Measurements from ENCODE around the gene MDFIC2.

MDFIC2 gene

DNA sequence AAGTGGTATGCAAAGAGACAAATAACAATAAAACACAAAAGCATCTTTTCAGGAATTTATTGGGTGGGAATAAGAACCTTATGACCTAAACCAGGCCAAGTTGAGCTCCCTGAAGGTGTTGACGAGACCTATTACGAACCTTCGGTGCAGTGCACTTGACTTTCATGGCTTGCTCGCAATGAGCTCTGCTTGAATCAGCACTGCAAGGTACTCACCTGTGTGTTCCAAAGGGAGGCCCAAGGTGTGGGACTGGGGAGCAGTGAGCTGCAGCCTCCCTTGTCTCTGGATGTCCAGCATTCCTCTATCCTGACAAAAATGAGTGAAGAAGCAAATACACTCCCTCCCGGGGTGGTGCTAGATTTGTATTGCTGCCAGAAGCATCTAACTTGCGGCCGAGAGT lies at the start of gene MDFIC2:
Gene MDFIC2, minus strand, starts transcription at position 303 of the 400 bp plus-strand sequence. CDS start 665 bp downstream, outside the sequence.
- Mint-ChIP-seq H3K36me3 (ENCODE audit: low read depth) (no peaks in the 10 kb centered on the region), H3K27me3 (ENCODE audit: low read depth, poor library complexity) (no peaks in the 10 kb centered on the region), H3K4me3 (no peak within 1 kb of the TSS), H3K4me1 (peaks cover 5% of the 10 kb centered on the region), H3K9me3 (no peaks in the 10 kb centered on the region), H3K27ac (no peak within 1 kb of the TSS)
- no peak for DNase-seq
- TF ChIP-seq, protein P1, sequence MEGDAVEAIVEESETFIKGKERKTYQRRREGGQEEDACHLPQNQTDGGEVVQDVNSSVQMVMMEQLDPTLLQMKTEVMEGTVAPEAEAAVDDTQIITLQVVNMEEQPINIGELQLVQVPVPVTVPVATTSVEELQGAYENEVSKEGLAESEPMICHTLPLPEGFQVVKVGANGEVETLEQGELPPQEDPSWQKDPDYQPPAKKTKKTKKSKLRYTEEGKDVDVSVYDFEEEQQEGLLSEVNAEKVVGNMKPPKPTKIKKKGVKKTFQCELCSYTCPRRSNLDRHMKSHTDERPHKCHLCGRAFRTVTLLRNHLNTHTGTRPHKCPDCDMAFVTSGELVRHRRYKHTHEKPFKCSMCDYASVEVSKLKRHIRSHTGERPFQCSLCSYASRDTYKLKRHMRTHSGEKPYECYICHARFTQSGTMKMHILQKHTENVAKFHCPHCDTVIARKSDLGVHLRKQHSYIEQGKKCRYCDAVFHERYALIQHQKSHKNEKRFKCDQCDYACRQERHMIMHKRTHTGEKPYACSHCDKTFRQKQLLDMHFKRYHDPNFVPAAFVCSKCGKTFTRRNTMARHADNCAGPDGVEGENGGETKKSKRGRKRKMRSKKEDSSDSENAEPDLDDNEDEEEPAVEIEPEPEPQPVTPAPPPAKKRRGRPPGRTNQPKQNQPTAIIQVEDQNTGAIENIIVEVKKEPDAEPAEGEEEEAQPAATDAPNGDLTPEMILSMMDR (IDR thresholded peaks at IDR 0.05): no peak

DNA sequence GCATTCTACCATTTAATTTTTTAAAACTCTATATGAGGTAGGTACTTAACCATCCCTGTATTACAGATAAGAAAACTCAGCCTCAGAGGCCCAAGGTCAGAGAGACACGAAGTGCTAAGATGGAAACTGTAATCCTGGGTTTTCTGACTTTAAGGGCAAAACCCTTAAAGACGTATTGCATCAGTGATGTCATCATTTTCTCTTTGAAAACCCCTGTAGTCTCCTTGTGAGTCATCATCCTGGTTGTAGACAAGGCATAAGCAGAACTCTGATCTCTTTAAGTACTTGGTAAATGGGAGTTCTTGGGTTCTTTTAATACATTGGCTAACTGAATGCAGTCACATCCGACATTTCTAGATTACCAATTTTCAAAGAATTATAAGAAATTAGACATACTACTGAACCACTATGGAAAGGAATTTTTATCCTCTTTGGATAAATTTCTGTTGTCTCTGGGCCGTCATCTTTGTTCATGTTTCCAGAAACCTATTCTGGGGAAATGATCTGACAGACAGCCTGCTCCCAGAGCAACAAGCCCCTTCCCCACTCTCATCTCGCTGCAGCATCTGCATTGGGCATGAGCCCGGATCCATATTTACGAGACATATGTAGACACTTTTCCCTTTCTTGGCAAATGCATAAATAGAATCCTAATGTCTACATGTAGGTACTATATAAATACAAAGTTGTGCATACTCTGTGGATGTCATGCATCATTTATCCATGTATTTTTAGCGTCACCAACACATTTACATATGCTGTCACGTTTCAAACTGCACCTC lies 48.7 kb upstream of the MDFIC2 start:
- Mint-ChIP-seq H3K4me3 (no peak overlapping the region), H3K4me1 (no peaks in the 10 kb centered on the region), H3K9me3 (peaks cover 25% of the 10 kb centered on the region), H3K27me3 (ENCODE audit: low read depth, poor library complexity) (peaks cover 5% of the 10 kb centered on the region), H3K36me3 (ENCODE audit: low read depth) (no peaks in the 10 kb centered on the region), H3K27ac (no peak overlapping the region)
- DNase-seq: no peak
- TF ChIP-seq, protein P1 (IDR thresholded peaks at IDR 0.05): no peak

DNA sequence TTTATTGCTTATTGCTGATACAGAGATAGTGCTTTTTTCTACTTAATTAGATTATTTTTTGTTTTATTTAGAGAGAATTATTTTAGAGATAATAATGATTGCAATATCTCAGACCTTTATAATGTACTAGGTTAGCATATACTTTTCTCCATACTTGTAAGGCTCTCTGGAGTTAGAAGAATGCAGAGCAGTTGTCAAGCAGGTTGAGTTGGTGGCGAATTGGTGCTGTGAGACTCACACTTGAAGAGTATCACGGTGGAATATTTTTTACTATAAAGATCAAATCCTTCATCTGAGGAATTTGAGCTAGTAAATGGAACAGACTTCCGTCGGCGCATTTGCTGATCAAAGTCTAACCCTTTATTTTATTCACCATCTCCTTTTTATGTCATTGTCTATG lies 47.3 kb upstream of the MDFIC2 start:
- DNase-seq: no peak
- Mint-ChIP-seq H3K27me3 (ENCODE audit: low read depth, poor library complexity) (peaks cover 5% of the 10 kb centered on the region), H3K36me3 (ENCODE audit: low read depth) (no peaks in the 10 kb centered on the region), H3K27ac (no peak overlapping the region), H3K9me3 (peaks cover 16% of the 10 kb centered on the region), H3K4me3 (no peak overlapping the region), H3K4me1 (no peaks in the 10 kb centered on the region)
- TF ChIP-seq, protein P1 (IDR thresholded peaks at IDR 0.05): no peak

DNA sequence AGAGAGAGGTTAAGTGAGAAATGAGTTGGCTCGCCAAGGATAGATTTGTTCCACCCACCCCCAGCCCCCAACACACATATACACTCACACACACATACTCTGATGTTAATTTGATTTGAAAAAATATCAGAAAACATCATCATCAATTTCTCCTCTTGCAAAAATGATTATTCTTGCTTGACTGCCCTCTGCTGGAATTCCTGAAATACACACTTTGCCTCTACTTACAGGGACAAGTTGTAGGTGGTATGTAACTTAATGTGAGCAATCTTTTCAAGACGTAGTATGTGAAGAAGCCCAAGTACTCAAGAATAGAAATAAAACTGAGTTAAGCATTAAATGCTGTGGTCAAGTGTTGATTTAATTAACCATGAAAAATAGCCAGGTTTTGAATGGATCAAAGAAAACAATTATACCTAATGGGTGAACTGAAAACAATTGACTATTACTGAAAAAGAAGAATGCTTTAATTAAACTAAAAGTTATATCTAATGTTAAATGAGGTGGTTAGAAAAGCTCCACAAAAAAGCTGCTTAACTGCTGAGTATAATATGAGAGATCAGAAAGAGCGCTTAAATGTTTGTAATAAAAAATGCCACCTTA lies 46.6 kb upstream of the MDFIC2 start:
- no peaks in the 10 kb centered on the region for H3K36me3 Mint-ChIP-seq (ENCODE audit: low read depth)
- H3K9me3 Mint-ChIP-seq: peaks cover 9% of the 10 kb centered on the region
- no peak overlapping the region for H3K27ac Mint-ChIP-seq
- H3K4me3 Mint-ChIP-seq: no peak overlapping the region
- peaks cover 5% of the 10 kb centered on the region for H3K27me3 Mint-ChIP-seq (ENCODE audit: low read depth, poor library complexity)
- TF ChIP-seq, protein P1 (IDR thresholded peaks at IDR 0.05): peak; percentile 59
- no peaks in the 10 kb centered on the region for H3K4me1 Mint-ChIP-seq
- no peak for DNase-seq

DNA sequence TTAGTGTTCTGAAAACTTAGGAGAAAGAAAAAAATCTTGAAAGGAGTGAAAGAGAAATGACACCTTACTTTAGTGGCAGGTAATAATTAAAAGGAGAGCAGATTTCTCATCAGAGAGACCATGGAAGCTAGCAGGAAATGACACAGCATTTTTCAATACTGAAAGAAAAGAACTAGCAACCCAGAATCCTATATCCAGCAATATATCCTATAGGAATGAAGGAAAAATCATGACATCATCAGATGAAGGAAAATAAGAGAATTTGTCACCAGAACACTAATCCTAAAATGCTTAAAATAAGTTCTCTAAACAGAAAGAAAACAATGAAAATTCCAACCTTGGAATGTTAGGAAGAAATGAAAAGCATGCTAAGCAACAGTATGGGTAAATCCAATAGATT lies 39.8 kb upstream of the MDFIC2 start:
- H3K27ac Mint-ChIP-seq: no peak overlapping the region
- peaks cover 24% of the 10 kb centered on the region for H3K9me3 Mint-ChIP-seq
- H3K36me3 Mint-ChIP-seq (ENCODE audit: low read depth): peaks cover 8% of the 10 kb centered on the region
- no peak for DNase-seq
- peaks cover 4% of the 10 kb centered on the region for H3K27me3 Mint-ChIP-seq (ENCODE audit: low read depth, poor library complexity)
- H3K4me3 Mint-ChIP-seq: no peak overlapping the region
- no peaks in the 10 kb centered on the region for H3K4me1 Mint-ChIP-seq
- TF ChIP-seq, protein P1 (IDR thresholded peaks at IDR 0.05): no peak

Measured in nephron progenitor cell (in vitro differentiated cells).